ENCODE results near the gene TNFSF4. TPM values are rescaled to one million over a fixed set of nuclear protein-coding genes. Genes with fewer than 3 reads are reported as not detected.

Gene TNFSF4
- total and polyA plus RNA-seq, 2 of the 13 experiments (the other 11 are each of a cell fraction or from before 2014, with no cell fraction given): 2.4 to 7.9 TPM

- TF ChIP-seq REST (IDR thresholded peaks at IDR 0.05; ENCODE audit: borderline replicate concordance in 1 of 2, low read depth in 1 of 2, low read length in 2 of 2): no peak
- no peak for TF ChIP-seq ZNF776 (CRISPR knock-in tag; IDR thresholded peaks at IDR 0.05)
- TF ChIP-seq THAP8 (CRISPR knock-in tag; IDR thresholded peaks at IDR 0.05; ENCODE audit: borderline replicate concordance): no peak
- TF ChIP-seq ZNF646 (CRISPR knock-in tag; IDR thresholded peaks at IDR 0.05): no peak
- no peak for TF ChIP-seq ZNF597 (CRISPR knock-in tag; IDR thresholded peaks at IDR 0.05)
- TF ChIP-seq XRCC5 (optimal IDR thresholded peaks at IDR 0.05; ENCODE audit: low read length): peak; percentile 44
- no peak for TF ChIP-seq ZSCAN12 (CRISPR knock-in tag; IDR thresholded peaks at IDR 0.05)
- TF ChIP-seq XBP1 (CRISPR knock-in tag; IDR thresholded peaks at IDR 0.05): no peak
- TF ChIP-seq SETDB1 (CRISPR knock-in tag; IDR thresholded peaks at IDR 0.05; ENCODE audit: borderline replicate concordance): no peak
- no peak for TF ChIP-seq ZNF207 (IDR thresholded peaks at IDR 0.05; ENCODE audit: borderline replicate concordance)
- peak; percentile 83 for TF ChIP-seq HOMEZ (CRISPR knock-in tag; IDR thresholded peaks at IDR 0.05; ENCODE audit: low read depth)
- no peak for TF ChIP-seq ZNF101 (CRISPR knock-in tag; IDR thresholded peaks at IDR 0.05; ENCODE audit: borderline replicate concordance, low read depth)
- TF ChIP-seq TRIM24 (CRISPR knock-in tag; IDR thresholded peaks at IDR 0.05): no peak
Measured at GRCh38 chr1:173190101-173190936, 16.8 kb downstream of the TNFSF4 start (continued).

All from HepG2 (cell line).